Amygdala (tissue), 56 donors: ENCODE results near the gene TTC13.

Experiments used
- DNase-seq, 56 donors: peaks; one replicate each; lab custom pipeline; 2025; lab: John Stamatoyannopoulos, UW

TTC13 gene

GRCh38 chr1:230878591-230878990 lies 100.1 kb downstream of the TTC13 start:
- DNase-seq = no peak

GRCh38 chr1:230877924-230878590 lies 100.6 kb downstream of the TTC13 start:
- DNase-seq = no peak

- DNase-seq = peak in 1 of 56 donors; percentile 18
These were observed 101.3 kb downstream of the TTC13 start for GRCh38 chr1:230877146-230877923.

GRCh38 chr1:230876660-230877059 lies 102.0 kb downstream of the TTC13 start:
- DNase-seq = no peak

GRCh38 chr1:230875370-230875769 lies 103.3 kb downstream of the TTC13 start:
- no peak for DNase-seq

- DNase-seq = no peak
These were observed 107.7 kb downstream of the TTC13 start for GRCh38 chr1:230870916-230871315.

GRCh38 chr1:230869500-230869899 lies 109.2 kb downstream of the TTC13 start:
- DNase-seq = no peak

- DNase-seq = peak in 31 of 56 donors; percentile 26 to 87 (median 63)
These were observed 109.8 kb downstream of the TTC13 start for GRCh38 chr1:230868736-230869385.

- peak in 53 of 56 donors; percentile 20 to 90 (median 73) for DNase-seq
These were observed 110.5 kb downstream of the TTC13 start, which contains the start of gene C1orf198 for GRCh38 chr1:230867903-230868735. TSS of gene C1orf198 (minus strand) at chr1:230868521. CDS start at chr1:230868512, 9 bp downstream.

GRCh38 chr1:230867101-230867902 lies 111.4 kb downstream of the TTC13 start:
- DNase-seq = peak in 3 of 56 donors; percentile 24 to 53 (median 38)

GRCh38 chr1:230866171-230867070 lies 112.2 kb downstream of the TTC13 start:
- DNase-seq = peak in 9 of 56 donors; percentile 14 to 57 (median 39)

- DNase-seq = peak in 5 of 56 donors; percentile 8 to 54 (median 21)
These were observed 113.4 kb downstream of the TTC13 start for GRCh38 chr1:230865062-230865817.

- peak in 22 of 56 donors; percentile 11 to 56 (median 34) for DNase-seq
These were observed 114.2 kb downstream of the TTC13 start for GRCh38 chr1:230864441-230864840.

- DNase-seq = peak in 26 of 56 donors; percentile 19 to 72 (median 34)
These were observed 115.2 kb downstream of the TTC13 start for GRCh38 chr1:230863449-230863848.

GRCh38 chr1:230861970-230862595 lies 116.6 kb downstream of the TTC13 start:
- DNase-seq = no peak

- DNase-seq = no peak
These were observed 117.2 kb downstream of the TTC13 start for GRCh38 chr1:230861489-230861888.
